HEK293 (cell line): ENCODE results near the gene RAB6A.

Source experiments
- AEBP2 ChIP-seq: fragments of 450-650 bp; formaldehyde crosslinking; IDR thresholded peaks from 2 replicates; pipeline ENCODE4 v1.5.1; 2016; ENCODE audit warnings: missing biosample characterization, missing genetic modification characterization, borderline replicate concordance
- BCL11A ChIP-seq: fragments of 450-650 bp; formaldehyde crosslinking; IDR thresholded peaks from 2 replicates; pipeline ENCODE4 v1.5.1; 2016; ENCODE audit warnings: low read depth, missing biosample characterization, missing genetic modification characterization
- HOXA7 ChIP-seq: sonication (generic); formaldehyde crosslinking; IDR thresholded peaks from 2 replicates; pipeline ENCODE4 v1.8.1; 2022; ENCODE audit warnings: missing genetic modification reagents, borderline replicate concordance
- KLF10 ChIP-seq: fragments of 450-650 bp; IDR thresholded peaks from 2 replicates; pipeline ENCODE4 v1.5.1; 2018; ENCODE audit warnings: missing biosample characterization, mild to moderate bottlenecking, missing genetic modification characterization
- PRDM10 ChIP-seq: fragments of 450-650 bp; formaldehyde crosslinking; IDR thresholded peaks from 2 replicates; pipeline ENCODE4 v1.5.1; 2016; ENCODE audit warnings: missing biosample characterization, missing genetic modification characterization
- PRDM2 ChIP-seq: fragments of 450-650 bp; formaldehyde crosslinking; IDR thresholded peaks from 2 replicates; pipeline ENCODE4 v1.5.1; 2016; ENCODE audit warnings: missing biosample characterization, missing genetic modification characterization, borderline replicate concordance
- SALL2 ChIP-seq: fragments of 450-650 bp; formaldehyde crosslinking; IDR thresholded peaks from 2 replicates; pipeline ENCODE4 v1.5.0; 2017; ENCODE audit warnings: missing biosample characterization, mild to moderate bottlenecking, missing genetic modification characterization, borderline replicate concordance
- SP7 ChIP-seq: fragments of 450-650 bp; formaldehyde crosslinking; IDR thresholded peaks from 2 replicates; pipeline ENCODE4 v1.5.1; 2016; ENCODE audit warnings: missing biosample characterization, missing genetic modification characterization
- ZBTB8A ChIP-seq: fragments of 450-650 bp; formaldehyde crosslinking; IDR thresholded peaks from 2 replicates; pipeline ENCODE4 v1.5.1; 2016; ENCODE audit warnings: missing biosample characterization, missing genetic modification characterization
- ZFP41 ChIP-seq: fragments of 450-650 bp; formaldehyde crosslinking; IDR thresholded peaks from 2 replicates; pipeline ENCODE4 v1.5.1; 2016; ENCODE audit warnings: missing biosample characterization, missing genetic modification characterization, borderline replicate concordance
- ZNF114 ChIP-seq: fragments of 450-650 bp; formaldehyde crosslinking; IDR thresholded peaks from 2 replicates; pipeline ENCODE4 v1.5.0; 2017; ENCODE audit warnings: missing biosample characterization, missing genetic modification characterization
- ZNF223 ChIP-seq: fragments of 450-650 bp; formaldehyde crosslinking; IDR thresholded peaks from 2 replicates; pipeline ENCODE4 v1.5.1; 2016; ENCODE audit warnings: missing biosample characterization, missing genetic modification characterization
- ZNF23 ChIP-seq: fragments of 450-650 bp; formaldehyde crosslinking; IDR thresholded peaks from 2 replicates; pipeline ENCODE4 v1.5.1; 2016; ENCODE audit warnings: missing biosample characterization, missing genetic modification characterization, borderline replicate concordance
- ZNF26 ChIP-seq: fragments of 450-650 bp; formaldehyde crosslinking; IDR thresholded peaks from 2 replicates; pipeline ENCODE4 v1.5.1; 2016; ENCODE audit warnings: missing biosample characterization, missing genetic modification characterization
- ZNF341 ChIP-seq: fragments of 450-650 bp; formaldehyde crosslinking; IDR thresholded peaks from 2 replicates; pipeline ENCODE4; 2016; ENCODE audit warnings: low read depth, missing biosample characterization, missing genetic modification characterization
- ZNF366 ChIP-seq: fragments of 450-650 bp; formaldehyde crosslinking; conservative IDR thresholded peaks from 2 replicates; pipeline ENCODE4 v1.5.1; 2016; ENCODE audit warnings: missing biosample characterization, missing genetic modification characterization
- ZNF394 ChIP-seq: fragments of 450-650 bp; formaldehyde crosslinking; IDR thresholded peaks from 2 replicates; pipeline ENCODE4 v1.5.1; 2016; ENCODE audit warnings: missing biosample characterization, missing genetic modification characterization, mild to moderate bottlenecking, moderate library complexity, borderline replicate concordance
- ZNF555 ChIP-seq: fragments of 450-650 bp; formaldehyde crosslinking; conservative IDR thresholded peaks from 2 replicates; pipeline ENCODE4 v1.5.1; 2017; ENCODE audit warnings: missing biosample characterization, mild to moderate bottlenecking, missing genetic modification characterization, inconsistent platforms
- ZNF580 ChIP-seq: fragments of 450-650 bp; formaldehyde crosslinking; IDR thresholded peaks from 2 replicates; pipeline ENCODE4 v1.5.1; 2016; ENCODE audit warnings: missing biosample characterization, missing genetic modification characterization
- ZNF600 ChIP-seq: fragments of 450-650 bp; formaldehyde crosslinking; IDR thresholded peaks from 2 replicates; pipeline ENCODE4 v1.5.1; 2016; ENCODE audit warnings: missing biosample characterization, missing genetic modification characterization
- ZNF624 ChIP-seq: fragments of 450-650 bp; formaldehyde crosslinking; IDR thresholded peaks from 2 replicates; pipeline ENCODE4 v1.5.1; 2017; ENCODE audit warnings: missing biosample characterization, missing genetic modification characterization
- ZNF837 ChIP-seq: fragments of 450-650 bp; formaldehyde crosslinking; IDR thresholded peaks from 2 replicates; pipeline ENCODE4 v1.5.1; 2016; ENCODE audit warnings: missing biosample characterization, missing genetic modification characterization
- ZSCAN18 ChIP-seq: fragments of 450-650 bp; formaldehyde crosslinking; IDR thresholded peaks from 2 replicates; pipeline ENCODE4 v1.5.1; 2016; ENCODE audit warnings: missing biosample characterization, missing genetic modification characterization

The RAB6A gene

GRCh38 chr11:73761403-73761945, 600 bp upstream of the RAB6A start (continued):
- TF ChIP-seq ZSCAN18 (tag by site-specific recombination), result no peak
- TF ChIP-seq ZNF837, result no peak
- TF ChIP-seq ZNF341, result no peak
- TF ChIP-seq SP7, result 0 out of 2 replicates have a peak, but pooled peaks have one; percentile 16
- no peak for TF ChIP-seq ZNF394 (tag by site-specific recombination)
- TF ChIP-seq PRDM2 (tag by site-specific recombination), result no peak
- peak; percentile 40 for TF ChIP-seq ZNF366
- no peak for TF ChIP-seq AEBP2 (tag by site-specific recombination)
- no peak for TF ChIP-seq ZNF600 (tag by site-specific recombination)
- TF ChIP-seq BCL11A, result no peak
- peak; percentile 84 for TF ChIP-seq PRDM10
- no peak for TF ChIP-seq KLF10
- no peak for TF ChIP-seq ZNF223 (tag by site-specific recombination)
- TF ChIP-seq ZNF555 (tag by site-specific recombination), result no peak
- no peak for TF ChIP-seq SALL2
- TF ChIP-seq ZNF23, result no peak
- no peak for TF ChIP-seq ZNF624 (tag by site-specific recombination)
- TF ChIP-seq ZFP41 (tag by site-specific recombination), result no peak
- TF ChIP-seq HOXA7 (CRISPR knock-in tag), result no peak
- no peak for TF ChIP-seq ZNF114 (tag by site-specific recombination)
- TF ChIP-seq ZBTB8A, result no peak; the same call in 1 of the 2 replicates
- TF ChIP-seq ZNF26, result no peak
- no peak for TF ChIP-seq ZNF580
